Immature natural killer cell (primary cell): ENCODE measurements around the gene C11orf52. TPM values are rescaled to one million over a fixed set of nuclear protein-coding genes. Genes with fewer than 3 reads are reported as not detected.
"Not testable (repeated sequence)": the region's sequence is repeated elsewhere in the genome, so short reads cannot be mapped to it uniquely, and the experiment has no call there.

Source experiments
- DNase-seq, 3 donors: peaks; one replicate each; pipeline ENCODE4 v3.0.0; 2022; ENCODE audit warnings: mixed read lengths in 1 of 3
- H3K27ac Mint-ChIP-seq, 6 donors: one replicate each; pipeline ENCODE4 v1.8.0; 2020; ENCODE audit warnings: mixed read lengths in 6 of 6, mild to moderate bottlenecking in 5 of 6, inconsistent platforms in 4 of 6, moderate library complexity in 3 of 6
- H3K27me3 Mint-ChIP-seq, 3 donors: one replicate each; pipeline ENCODE4 v1.8.0; 2020 to 2021; ENCODE audit warnings: low read depth in 3 of 3, mild to moderate bottlenecking in 3 of 3, mixed read lengths in 3 of 3, moderate library complexity in 3 of 3, inconsistent platforms in 1 of 3
- H3K36me3 Mint-ChIP-seq, 3 donors: one replicate each; pipeline ENCODE4 v1.8.0; 2020; ENCODE audit warnings: mixed read lengths in 3 of 3, inconsistent platforms in 2 of 3, mild to moderate bottlenecking in 2 of 3
- H3K4me1 Mint-ChIP-seq, 2 donors: one replicate each; pipeline ENCODE4 v1.8.0; 2020; ENCODE audit warnings: inconsistent platforms in 2 of 2, mild to moderate bottlenecking in 2 of 2, mixed read lengths in 2 of 2, moderate library complexity in 1 of 2
- H3K4me3 Mint-ChIP-seq, 5 donors: one replicate each; pipeline ENCODE4 v1.8.0; 2020; ENCODE audit warnings: mild to moderate bottlenecking in 5 of 5, mixed read lengths in 5 of 5, inconsistent platforms in 3 of 5, moderate library complexity in 3 of 5
- H3K9me3 Mint-ChIP-seq, 6 donors: one replicate each; pipeline ENCODE4 v1.8.0; 2020; ENCODE audit warnings: mild to moderate bottlenecking in 6 of 6, mixed read lengths in 6 of 6, inconsistent platforms in 4 of 6, moderate library complexity in 3 of 6
- polyA plus RNA-seq, 3 donors: library from polyadenylated mRNA; unstranded; fragments of 300-500 nt; fragmentation: Illumina TruSeq; gene quantifications; one replicate each; pipeline ENCODE4 v1.2.3, GENCODE V29; 2021

Gene C11orf52
- polyA plus RNA-seq: not detected

GRCh38 chr11:111918390-111919256, at the start of gene C11orf52:
C11orf52 (plus strand) TSS chr11:111918913; CDS start chr11:111918973, 60 bp downstream.
- peaks cover 0 to 4% (median 0%) of the 10 kb centered on the region in 3 donors for H3K36me3 Mint-ChIP-seq
- no peak for DNase-seq

DNA sequence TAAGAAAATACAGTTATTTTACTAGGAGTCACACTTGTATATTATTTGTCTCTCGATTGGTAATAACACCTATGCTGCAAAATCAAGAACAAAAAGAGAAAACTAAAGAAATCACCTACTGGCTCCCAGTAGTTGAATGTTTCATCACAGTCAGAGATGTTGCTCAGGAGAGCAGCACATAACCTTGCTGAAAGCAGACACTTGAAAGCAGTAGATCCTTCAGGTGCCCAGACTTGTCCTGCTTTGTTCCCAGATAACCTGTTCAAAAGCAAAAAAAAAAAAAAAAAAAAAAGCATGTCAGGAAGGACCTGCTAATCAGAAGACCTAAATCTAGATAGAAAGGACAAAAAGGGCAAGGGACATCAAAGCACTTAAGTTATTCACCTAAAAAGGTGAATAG, 48.6 kb upstream of the C11orf52 start:
- Mint-ChIP-seq H3K4me3 (peak overlapping the region in 3 of 5 donors; percentile 27 to 92 (median 32)), H3K9me3 (no peaks in the 10 kb centered on the region), H3K27ac (peak overlapping the region in 1 of 6 donors; percentile 91), H3K27me3 (peaks cover 5 to 14% (median 12%) of the 10 kb centered on the region in 3 donors), H3K4me1 (peaks cover 18 to 35% of the 10 kb centered on the region in 2 donors), H3K36me3 (peaks cover 16 to 32% (median 20%) of the 10 kb centered on the region in 3 donors)
- DNase-seq: no peak

More at GRCh38 chr11:111918390-111919256, at the start of gene C11orf52:
- Mint-ChIP-seq H3K27me3 (peaks cover 7 to 13% (median 9%) of the 10 kb centered on the region in 3 donors), H3K4me3 (no peak within 1 kb of the TSS), H3K4me1 (no peaks in the 10 kb centered on the region), H3K27ac (no peak within 1 kb of the TSS), H3K9me3 (peaks cover 0 to 1% (median 0%) of the 10 kb centered on the region in 6 donors)

DNA sequence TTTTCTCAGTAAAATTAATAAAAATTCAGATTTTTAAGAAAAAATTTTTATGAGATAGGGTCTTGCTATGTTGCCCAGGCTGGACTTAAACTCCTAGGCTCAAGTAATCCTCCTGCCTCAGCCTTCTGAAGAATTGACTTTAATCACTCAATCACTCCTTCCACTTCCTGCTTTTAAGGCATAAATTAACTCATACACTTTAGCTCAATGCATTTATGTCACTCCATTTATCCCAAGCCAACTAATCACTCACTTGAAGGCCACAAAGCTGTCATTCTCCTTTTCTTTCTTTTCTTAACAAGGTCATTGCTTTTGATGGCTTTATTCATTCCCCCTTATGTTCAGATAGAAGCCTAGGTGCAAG, 48.2 kb upstream of the C11orf52 start:
- Mint-ChIP-seq H3K27me3 (peaks cover 5 to 14% (median 12%) of the 10 kb centered on the region in 3 donors), H3K9me3 (no peaks in the 10 kb centered on the region), H3K27ac (peak overlapping the region; percentile 91 to 96 (median 94)), H3K4me1 (peaks cover 18 to 35% of the 10 kb centered on the region in 2 donors), H3K36me3 (peaks cover 16 to 31% (median 20%) of the 10 kb centered on the region in 3 donors), H3K4me3 (peak overlapping the region; percentile 91 to 95 (median 93))
- no peak for DNase-seq

DNA sequence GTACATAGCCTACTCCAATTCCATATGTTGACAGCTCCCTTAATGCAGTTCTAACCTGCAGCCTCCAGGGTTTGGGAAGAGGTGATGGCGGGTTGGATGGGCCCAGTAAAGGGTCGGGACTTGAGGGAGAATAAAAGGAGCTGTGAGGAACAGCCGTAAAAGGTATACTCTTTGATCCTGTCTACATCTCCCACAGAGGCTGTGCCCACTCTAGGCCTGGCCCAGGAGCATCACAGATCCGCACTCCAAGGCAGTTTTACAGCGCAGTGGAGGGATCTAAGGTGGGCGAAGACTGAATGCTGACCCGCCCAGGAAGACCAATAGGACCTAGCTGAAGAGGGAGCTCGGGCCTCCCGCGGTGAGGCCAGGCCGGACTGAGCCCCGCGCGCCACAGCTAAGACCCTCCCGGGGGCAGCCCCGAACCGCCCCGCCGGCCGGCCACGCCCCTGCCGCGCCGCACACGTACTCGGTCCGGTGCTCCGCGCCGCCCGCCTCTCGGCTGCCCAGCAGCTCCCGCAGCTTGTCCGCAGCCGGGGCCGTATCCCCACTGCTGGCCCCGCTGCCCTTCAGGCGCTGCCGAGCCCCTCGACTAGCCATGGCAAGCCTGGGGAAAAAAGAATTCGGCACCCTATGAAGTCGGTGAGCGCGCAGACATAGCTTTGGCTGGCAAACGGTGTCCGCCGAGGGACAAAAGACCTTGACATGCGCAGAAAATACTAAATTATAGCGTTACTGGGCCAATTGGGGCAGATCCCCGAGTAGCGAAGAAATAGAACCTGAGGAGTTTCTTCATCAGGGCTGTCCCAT, 47.6 kb upstream of the C11orf52 start, which contains the start of gene ALG9:
Gene ALG9 (minus strand): TSS at position 696 of the 807 bp plus-strand sequence. CDS start 99 bp downstream, at position 597.
- Mint-ChIP-seq H3K36me3 (peaks cover 16 to 31% (median 20%) of the 10 kb centered on the region in 3 donors), H3K9me3 (no peaks in the 10 kb centered on the region), H3K27me3 (peaks cover 5 to 14% (median 12%) of the 10 kb centered on the region in 3 donors), H3K4me3 (peak within 1 kb of the TSS; percentile 91 to 95 (median 93)), H3K4me1 (peaks cover 18 to 35% of the 10 kb centered on the region in 2 donors), H3K27ac (peak within 1 kb of the TSS; percentile 91 to 96 (median 94))
- peak; percentile 86 to 88 (median 87) for DNase-seq

- Mint-ChIP-seq H3K4me1 (peaks cover 18 to 35% of the 10 kb centered on the region in 2 donors), H3K27ac (peak overlapping the region; percentile 84 to 96 (median 92)), H3K27me3 (peaks cover 5 to 14% (median 12%) of the 10 kb centered on the region in 3 donors), H3K4me3 (peak overlapping the region; percentile 88 to 95 (median 92)), H3K36me3 (peaks cover 12 to 26% (median 16%) of the 10 kb centered on the region in 3 donors), H3K9me3 (no peaks in the 10 kb centered on the region)
- DNase-seq: no peak
These were observed 47.0 kb upstream of the C11orf52 start for GRCh38 chr11:111871693-111872161.

GRCh38 chr11:111878385-111878848, 40.3 kb upstream of the C11orf52 start:
- Mint-ChIP-seq H3K9me3 (no peaks in the 10 kb centered on the region), H3K4me3 (peak overlapping the region; percentile 92 to 99 (median 94)), H3K4me1 (peaks cover 14 to 20% of the 10 kb centered on the region in 2 donors), H3K27me3 (peaks cover 5 to 9% (median 6%) of the 10 kb centered on the region in 3 donors), H3K36me3 (peaks cover 0 to 9% (median 0%) of the 10 kb centered on the region in 3 donors), H3K27ac (peak overlapping the region; percentile 99 to 100 (median 100))
- DNase-seq: no peak

- H3K27me3 Mint-ChIP-seq: peaks cover 5 to 9% (median 6%) of the 10 kb centered on the region in 3 donors
- peak; percentile 98 for DNase-seq
- H3K36me3 Mint-ChIP-seq: peaks cover 0 to 7% (median 0%) of the 10 kb centered on the region in 3 donors
- H3K9me3 Mint-ChIP-seq: no peaks in the 10 kb centered on the region
- peak within 1 kb of the TSS; percentile 99 to 100 (median 100) for H3K27ac Mint-ChIP-seq
- H3K4me1 Mint-ChIP-seq: peaks cover 14 to 20% of the 10 kb centered on the region in 2 donors
- H3K4me3 Mint-ChIP-seq: peak within 1 kb of the TSS; percentile 92 to 99 (median 94)
These were observed 39.7 kb upstream of the C11orf52 start, which contains the start of the genes CFAP68 and FDXACB1 for GRCh38 chr11:111878849-111879636. CFAP68 (plus strand) TSS chr11:111879541; CDS start chr11:111879561, 20 bp downstream. FDXACB1 (minus strand) TSS chr11:111879165; CDS start chr11:111879132, 33 bp downstream.

- H3K36me3 Mint-ChIP-seq: peaks cover 0 to 5% (median 0%) of the 10 kb centered on the region in 3 donors
- H3K27ac Mint-ChIP-seq: peak overlapping the region; percentile 99 to 100 (median 100)
- DNase-seq: no peak
- peak overlapping the region; percentile 92 to 99 (median 94) for H3K4me3 Mint-ChIP-seq
- peaks cover 5 to 9% (median 6%) of the 10 kb centered on the region in 3 donors for H3K27me3 Mint-ChIP-seq
- peaks cover 14 to 20% of the 10 kb centered on the region in 2 donors for H3K4me1 Mint-ChIP-seq
- no peaks in the 10 kb centered on the region for H3K9me3 Mint-ChIP-seq
These were observed 39.1 kb upstream of the C11orf52 start for GRCh38 chr11:111879637-111879960.

DNA sequence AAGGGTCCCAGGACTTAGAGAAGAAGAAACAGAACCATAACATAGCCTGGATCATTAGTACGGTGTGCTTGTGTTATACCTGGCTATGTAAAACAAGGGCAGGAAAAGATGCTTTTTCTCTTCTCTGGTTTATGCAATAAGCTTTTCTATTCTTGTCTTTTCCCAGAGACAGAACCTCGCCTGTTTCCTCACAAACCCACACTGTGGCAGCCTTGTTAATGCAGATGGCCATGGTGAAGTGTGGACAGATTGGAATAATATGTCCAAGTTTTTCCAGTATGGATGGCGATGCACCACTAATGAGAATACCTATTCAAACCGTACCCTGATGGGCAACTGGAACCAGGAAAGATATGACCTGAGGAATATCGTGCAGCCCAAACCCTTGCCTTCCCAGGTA, 36.5 kb upstream of the C11orf52 start:
- no peak for DNase-seq
- peak overlapping the region in 1 of 6 donors; percentile 100 for H3K27ac Mint-ChIP-seq
- H3K9me3 Mint-ChIP-seq: no peaks in the 10 kb centered on the region
- peaks cover 14 to 20% of the 10 kb centered on the region in 2 donors for H3K4me1 Mint-ChIP-seq
- no peak overlapping the region for H3K4me3 Mint-ChIP-seq
- peaks cover 5 to 9% (median 7%) of the 10 kb centered on the region in 3 donors for H3K27me3 Mint-ChIP-seq
- no peaks in the 10 kb centered on the region for H3K36me3 Mint-ChIP-seq

DNA sequence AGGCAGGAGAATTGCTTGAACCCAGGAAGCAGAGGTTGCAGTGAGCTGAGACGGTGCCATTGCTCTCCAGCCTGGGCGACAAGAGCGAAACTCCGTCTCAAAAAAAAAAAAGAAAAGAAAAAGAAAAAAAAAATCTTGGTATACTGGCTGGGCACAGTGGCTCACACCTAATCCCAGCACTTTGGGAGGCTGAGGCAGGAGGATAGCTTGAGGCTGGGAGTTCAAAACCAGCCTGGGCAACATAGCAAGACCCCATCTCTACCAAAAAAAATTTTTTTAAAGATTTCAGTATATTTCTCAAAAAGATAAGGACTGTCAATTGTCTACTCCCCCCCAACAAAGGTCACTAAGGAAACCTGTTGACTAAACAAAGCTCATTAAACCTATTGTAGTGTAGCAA, 33.7 kb upstream of the C11orf52 start:
- DNase-seq, H3K4me1 Mint-ChIP-seq, H3K27me3 Mint-ChIP-seq, H3K36me3 Mint-ChIP-seq, H3K4me3 Mint-ChIP-seq, H3K27ac Mint-ChIP-seq, H3K9me3 Mint-ChIP-seq: not testable (repeated sequence)

DNA sequence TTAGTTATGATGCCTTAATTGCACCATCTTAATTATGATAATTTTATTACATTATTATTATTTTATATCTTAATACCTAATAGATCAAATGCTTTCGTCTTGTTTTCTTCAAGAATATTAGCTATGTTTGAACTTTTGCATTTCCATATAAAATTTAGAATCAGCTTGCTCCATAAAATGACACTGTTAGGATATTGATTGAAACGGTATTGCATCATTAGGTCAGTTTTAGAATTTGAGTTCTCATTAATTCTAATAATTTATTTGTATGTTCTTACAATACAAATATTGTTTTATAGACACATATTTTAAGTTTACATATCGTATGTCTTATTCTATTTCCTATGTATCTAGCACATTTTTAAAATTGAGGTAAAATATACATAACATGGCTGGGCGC, 32.7 kb upstream of the C11orf52 start:
- H3K4me3 Mint-ChIP-seq: no peak overlapping the region
- peaks cover 0 to 4% (median 0%) of the 10 kb centered on the region in 3 donors for H3K36me3 Mint-ChIP-seq
- no peak overlapping the region for H3K27ac Mint-ChIP-seq
- peaks cover 0 to 3% (median 3%) of the 10 kb centered on the region in 3 donors for H3K27me3 Mint-ChIP-seq
- no peak for DNase-seq
- no peaks in the 10 kb centered on the region for H3K4me1 Mint-ChIP-seq
- H3K9me3 Mint-ChIP-seq: no peaks in the 10 kb centered on the region

DNA sequence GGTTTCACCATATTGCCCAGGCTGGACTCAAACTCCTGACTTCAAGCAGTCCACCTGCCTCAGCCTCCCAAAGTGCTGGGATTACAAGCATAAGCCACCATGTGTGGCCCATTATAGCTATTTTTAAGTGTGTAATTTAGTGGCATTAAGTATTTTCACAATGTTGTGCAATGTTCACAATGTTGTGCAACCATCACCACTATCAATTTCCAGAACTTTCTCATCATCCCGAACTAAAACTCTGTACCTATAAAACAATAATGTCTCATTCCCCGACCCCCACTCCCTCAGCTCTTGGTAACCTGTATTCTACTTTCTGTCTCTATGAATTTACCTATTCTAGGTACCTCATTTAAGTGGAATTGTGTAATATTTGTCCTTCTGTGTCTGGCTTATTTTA, 31.9 kb upstream of the C11orf52 start:
- Mint-ChIP-seq H3K4me1 (no peaks in the 10 kb centered on the region), H3K27me3 (peaks cover 0 to 3% (median 3%) of the 10 kb centered on the region in 3 donors), H3K9me3 (no peaks in the 10 kb centered on the region), H3K27ac (no peak overlapping the region), H3K36me3 (peaks cover 0 to 4% (median 0%) of the 10 kb centered on the region in 3 donors), H3K4me3 (no peak overlapping the region)
- DNase-seq: no peak
